H1 (cell line): ENCODE data around the gene ATAD3B.

Source experiments
- ASH2L ChIP-seq: fragments of 200-600, 300-600 bp; sonication (generic); IDR thresholded peaks from one replicate; pipeline ENCODE4 v1.7.1; 2017; ENCODE audit warnings: low read length
- ATF3 ChIP-seq: IDR thresholded peaks from 2 replicates; pipeline ENCODE4 v1.6.1; 2011; ENCODE audit warnings: low read depth, mild to moderate bottlenecking, low read length; ENCODE audit not compliant: insufficient read depth
- BRCA1 ChIP-seq: IDR thresholded peaks from 2 replicates; pipeline ENCODE4 v1.6.1; 2012; ENCODE audit warnings: low read depth, low read length, improper control_type of control experiment
- CHD2 ChIP-seq: IDR thresholded peaks from 2 replicates; pipeline ENCODE4 v1.6.1; 2012; ENCODE audit warnings: low read length, improper control_type of control experiment
- CTCF ChIP-seq, 3 experiments: IDR thresholded peaks; 1 replicate in 2 of 3; 2 replicates in 1 of 3; pipeline versions ENCODE4 v1.5.1 to v1.6.1; 2011; ENCODE audit warnings: low read length in 3 of 3, mild to moderate bottlenecking in 3 of 3, inconsistent platforms in 2 of 3, low read depth in 1 of 3, moderate library complexity in 1 of 3; ENCODE audit not compliant: insufficient read depth in 1 of 3; ENCODE audit errors: control extremely low read depth in 1 of 3
- EZH2 ChIP-seq: fragments of 200-600 bp; sonication (generic); IDR thresholded peaks from 2 replicates; pipeline ENCODE4 v1.7.1; 2012; ENCODE audit warnings: low read depth, mild to moderate bottlenecking, moderate library complexity, low read length, inconsistent platforms; ENCODE audit not compliant: severe bottlenecking
- JUND ChIP-seq: IDR thresholded peaks from 2 replicates; pipeline ENCODE4 v1.6.1; 2011; ENCODE audit warnings: mild to moderate bottlenecking, improper control_type of control experiment, low read length
- POLR2A ChIP-seq, 2 experiments: IDR thresholded peaks; 1 replicate in 1 of 2; 2 replicates in 1 of 2; pipeline ENCODE4 v1.6.1; 2011; ENCODE audit warnings: low read depth in 2 of 2, low read length in 2 of 2, mild to moderate bottlenecking in 2 of 2; ENCODE audit errors: control extremely low read depth in 1 of 2
- RFX5 ChIP-seq: IDR thresholded peaks from 2 replicates; pipeline ENCODE4 v1.6.1; 2011; ENCODE audit warnings: low read depth, low read length, improper control_type of control experiment, borderline replicate concordance

GRCh38 chr1:1439546-1440261 is 31.9 kb upstream of the ATAD3B start:
- TF ChIP-seq CHD2 (no peak), BRCA1 (no peak), EZH2 (no peak), CTCF (IDR thresholded peaks at IDR 0.05; ENCODE audit: control extremely low read depth in 1 of 3, insufficient read depth in 1 of 3, low read depth in 1 of 3, low read length in 3 of 3) (no peak), RFX5 (no peak), ASH2L (no peak), POLR2A (IDR thresholded peaks at IDR 0.05; ENCODE audit: control extremely low read depth in 1 of 2, low read depth in 2 of 2, low read length in 2 of 2) (no peak), JUND (no peak), ATF3 (no peak)
